ENCODE measurements around the gene ZNF695. TPM values are rescaled to one million over a fixed set of nuclear protein-coding genes. Genes with fewer than 3 reads are reported as not detected.

The ZNF695 gene
- total and polyA plus RNA-seq, 2 donors (not counting 3 experiments of a cell fraction or from before 2014, with no cell fraction given), result 2.0 to 5.5 TPM

- ChIA-PET CTCF (no interaction called here), POLR2A (no interaction called here)
- peaks cover 12% of the 10 kb centered on the region for H3K9me3 ChIP-seq (replicated peaks; ENCODE audit: control insufficient read depth, insufficient read depth, low read length)
- no peak for TF ChIP-seq FOS (IDR thresholded peaks at IDR 0.05; ENCODE audit: borderline replicate concordance, insufficient read depth, low read length)
- no peak for TF ChIP-seq POLR2A (IDR thresholded peaks at IDR 0.05; ENCODE audit: low read depth, low read length)
- no peak for TF ChIP-seq JUN (IDR thresholded peaks at IDR 0.05; ENCODE audit: borderline replicate concordance, insufficient read depth, insufficient read length, low read depth)
- TF ChIP-seq MAX (IDR thresholded peaks at IDR 0.05; ENCODE audit: insufficient read depth, insufficient read length), result no peak
- no peak for TF ChIP-seq MYC (IDR thresholded peaks at IDR 0.05; ENCODE audit: low read depth, low read length)
- no peak for TF ChIP-seq CTCF (IDR thresholded peaks at IDR 0.05; ENCODE audit: extremely low read depth in 1 of 2, insufficient read depth in 1 of 2, low read depth in 1 of 2, low read length in 2 of 2)
- TF ChIP-seq GATA2 (IDR thresholded peaks at IDR 0.05; ENCODE audit: insufficient read depth, insufficient read length, low read depth, low read length), result no peak
- TF ChIP-seq POLR2AphosphoS5 (IDR thresholded peaks at IDR 0.05; ENCODE audit: insufficient read depth, low read depth, low read length), result no peak
- no peak for TF ChIP-seq EZH2 (IDR thresholded peaks at IDR 0.05; ENCODE audit: borderline replicate concordance, low read depth, low read length, severe bottlenecking)
- H3K9me1 ChIP-seq (replicated peaks; ENCODE audit: control insufficient read depth, extremely low read depth, insufficient read depth, low read length), result no peaks in the 10 kb centered on the region
- BruUV-seq (replicated peaks), result no TSS peak
- H3K36me3 ChIP-seq (ENCODE audit: control insufficient read depth in 2 of 2, extremely low read depth in 1 of 2, insufficient read depth in 2 of 2, low read length in 2 of 2), result peaks cover 3% of the 10 kb centered on the region in 2 experiments
- intact Hi-C loops (cut with micrococcal nuclease), result no loop called here
- no peaks in the 10 kb centered on the region for H4K20me1 ChIP-seq (replicated peaks; ENCODE audit: control insufficient read depth, extremely low read depth, insufficient read depth, low read length)
- H3K4me2 ChIP-seq (ENCODE audit: insufficient read depth, low read length), result no peak overlapping the region
- no peaks in the 10 kb centered on the region for H3K27me3 ChIP-seq (ENCODE audit: control insufficient read depth in 2 of 2, insufficient read depth in 2 of 2, low read length in 2 of 2)
- H3K79me2 ChIP-seq (ENCODE audit: control insufficient read depth, insufficient read depth, low read length), result no peaks in the 10 kb centered on the region
- H3K9ac ChIP-seq (replicated peaks; ENCODE audit: extremely low read depth, insufficient read depth, low read length), result no peak overlapping the region
- H2AFZ ChIP-seq (ENCODE audit: low read depth, low read length), result no peak overlapping the region
- DNase-seq (ENCODE audit: low read depth, low spot score) (no peak), FAIRE-seq (no peak)
- dilution Hi-C loops (cut with MboI; ENCODE audit: extremely low pct_ligation_motif_present, low sequenced_read_pairs), result no loop called here
- H3K4me3 ChIP-seq (replicated peaks in 1 of 3; ENCODE audit: insufficient read depth in 1 of 3, low read depth in 1 of 3, low read length in 3 of 3), result no peak overlapping the region
- no peak overlapping the region for H3K27ac ChIP-seq (ENCODE audit: insufficient read depth, low read depth, low read length)
- no peaks in the 10 kb centered on the region for H3K4me1 ChIP-seq (ENCODE audit: control insufficient read depth, extremely low read depth, insufficient read depth, low read length)
These were observed 20.7 kb downstream of the ZNF695 start for GRCh38 chr1:246987083-246987690.

All from endothelial cell of umbilical vein (primary cell).